HepG2 (cell line): Measurements from ENCODE around the gene CES2. TPM values are rescaled to one million over a fixed set of nuclear protein-coding genes. Genes with fewer than 3 reads are reported as not detected.
A peak's percentile ranks its signal among the peaks of the same experiment; 100 is the strongest.

ENCODE experiments used
- ATF7 ChIP-seq, 2 experiments: fragments of 450-650 bp in 1 of 2; sonication (generic) in 1 of 2; formaldehyde crosslinking in 1 of 2; IDR thresholded peaks; 2 replicates each; pipeline versions ENCODE4 v1.4.0 to v1.6.1; 2016 to 2020; ENCODE audit warnings: antibody characterized with exemption in 1 of 2, mild to moderate bottlenecking in 1 of 2, missing genetic modification reagents in 1 of 2
- CCAR2 ChIP-seq: fragments of 200-400 bp; formaldehyde crosslinking; optimal IDR thresholded peaks from 2 replicates; pipeline ENCODE3; 2018; ENCODE audit warnings: low read depth, mild to moderate bottlenecking, low read length, moderate library complexity
- E2F5 ChIP-seq: sonication (generic); formaldehyde crosslinking; conservative IDR thresholded peaks from 2 replicates; pipeline ENCODE4 v1.4.0; 2020; ENCODE audit warnings: missing genetic modification reagents
- IKZF5 ChIP-seq: IDR thresholded peaks from 2 replicates; pipeline ENCODE4 v1.6.1; 2018; ENCODE audit warnings: missing genetic modification reagents, mild to moderate bottlenecking, missing compliant biosample characterization
- MBNL3 ChIP-seq: fragments of 250-450 bp; sonication (Bioruptor Pico); conservative IDR thresholded peaks from 2 replicates; pipeline ENCODE4 v1.8.0; 2022; ENCODE audit warnings: mild to moderate bottlenecking, inconsistent platforms
- MIER2 ChIP-seq: IDR thresholded peaks from 2 replicates; pipeline ENCODE4 v1.6.1; 2016; ENCODE audit warnings: missing biosample characterization, missing genetic modification reagents
- MYPOP ChIP-seq: sonication (generic); formaldehyde crosslinking; IDR thresholded peaks from 2 replicates; pipeline ENCODE4 v1.8.1; 2023; ENCODE audit warnings: mild to moderate bottlenecking, moderate library complexity, missing genetic modification reagents
- NCOA2 ChIP-seq: sonication (generic); formaldehyde crosslinking; IDR thresholded peaks from 2 replicates; pipeline ENCODE4 v1.8.0; 2022; ENCODE audit warnings: inconsistent platforms
- NKX3-1 ChIP-seq: sonication (generic); formaldehyde crosslinking; IDR thresholded peaks from 2 replicates; pipeline ENCODE4 v1.5.0; 2020; ENCODE audit warnings: missing genetic modification reagents
- SCMH1 ChIP-seq: sonication (generic); formaldehyde crosslinking; IDR thresholded peaks from 2 replicates; pipeline ENCODE4 v1.9.0; 2021; ENCODE audit warnings: missing genetic modification reagents, mild to moderate bottlenecking, borderline replicate concordance
- SIX1 ChIP-seq: sonication (generic); formaldehyde crosslinking; IDR thresholded peaks from 2 replicates; pipeline ENCODE4 v1.4.0; 2020; ENCODE audit warnings: missing genetic modification reagents, borderline replicate concordance
- SMC3 ChIP-seq: IDR thresholded peaks from 2 replicates; pipeline ENCODE4 v1.6.1; 2011; ENCODE audit warnings: low read length, improper control_type of control experiment
- SP1 ChIP-seq, 2 experiments: fragments of 450-650 bp in 1 of 2; sonication (generic) in 1 of 2; formaldehyde crosslinking in 1 of 2; IDR thresholded peaks; 2 replicates each; pipeline versions ENCODE4 v1.4.0 to v1.6.1; 2016 to 2020; ENCODE audit warnings: missing genetic modification reagents in 1 of 2
- ZBTB38 ChIP-seq: sonication (generic); formaldehyde crosslinking; IDR thresholded peaks from 2 replicates; pipeline ENCODE4 v1.5.1; 2020; ENCODE audit warnings: mild to moderate bottlenecking, missing genetic modification reagents
- ZNF124 ChIP-seq: sonication (generic); formaldehyde crosslinking; IDR thresholded peaks from 2 replicates; pipeline ENCODE4 v1.4.0; 2020; ENCODE audit warnings: missing genetic modification reagents
- ZNF337 ChIP-seq: sonication (generic); formaldehyde crosslinking; IDR thresholded peaks from 2 replicates; pipeline ENCODE4 v1.5.1; 2020; ENCODE audit warnings: missing genetic modification reagents, low read depth, mild to moderate bottlenecking, borderline replicate concordance
- ZNF446 ChIP-seq: sonication (generic); formaldehyde crosslinking; IDR thresholded peaks from 2 replicates; pipeline ENCODE4 v1.5.0; 2020; ENCODE audit warnings: mild to moderate bottlenecking, missing genetic modification reagents
- ZNF572 ChIP-seq: sonication (generic); formaldehyde crosslinking; IDR thresholded peaks from 2 replicates; pipeline ENCODE4 v1.5.1; 2020; ENCODE audit warnings: mild to moderate bottlenecking, missing genetic modification reagents
- polyA plus RNA-seq, 8 experiments: library from polyadenylated mRNA; depleted of rRNA in 3 of 8; stranded (reverse) in 7 of 8; unstranded in 1 of 8; fragments of >200 nt; fragmentation: Illumina TruSeq in 4 of 8; extraction: Trizol in 4 of 8; gene quantifications; 2 replicates each; pipeline versions ENCODE4 v1.2.1 to v1.2.3, GENCODE V29; 2011 to 2016; ENCODE audit warnings: low read depth in 4 of 8, missing spikeins in 1 of 8, mixed read lengths in 1 of 8; ENCODE audit not compliant: insufficient read depth in 1 of 8
- total RNA-seq, 5 experiments: library from RNA; depleted of rRNA; stranded (reverse); fragments of >200 nt; fragmentation: Illumina TruSeq; extraction: Trizol; gene quantifications; 2 replicates each; pipeline ENCODE4 v1.2.3, GENCODE V29; 2016; ENCODE audit warnings: low read depth in 1 of 5
- TF ChIP-seq, protein P1 (sequence below): sonication (generic); formaldehyde crosslinking; IDR thresholded peaks from 2 replicates; pipeline ENCODE4 v1.4.0; 2020; ENCODE audit warnings: mild to moderate bottlenecking, low read depth, missing genetic modification reagents

Gene CES2
- total and polyA plus RNA-seq, 2 of the 13 experiments (the other 11 are each of a cell fraction or from before 2014, with no cell fraction given), result 50.6 to 63.8 TPM

GRCh38 chr16:66928702-66929388 lies 6.5 kb upstream of the CES2 start (continued):
- TF ChIP-seq E2F5 (CRISPR knock-in tag) (no peak), NCOA2 (no peak), IKZF5 (CRISPR knock-in tag) (peak; percentile 49; the same call in 1 of the 2 replicates), SP1 (IDR thresholded peaks at IDR 0.05) (no peak), SP1 (CRISPR knock-in tag; IDR thresholded peaks at IDR 0.05) (no peak), ZBTB38 (CRISPR knock-in tag) (no peak; the same call in 1 of the 2 replicates), SMC3 (peak; percentile 55; the same call in 1 of the 2 replicates), ATF7 (IDR thresholded peaks at IDR 0.05) (no peak), ATF7 (CRISPR knock-in tag; IDR thresholded peaks at IDR 0.05) (no peak), ZNF446 (CRISPR knock-in tag) (no peak), SIX1 (no peak), MYPOP (no peak), CCAR2 (no peak), MIER2 (CRISPR knock-in tag) (no peak), MBNL3 (CRISPR knock-in tag) (no peak), NKX3-1 (CRISPR knock-in tag) (no peak), ZNF337 (CRISPR knock-in tag) (no peak), SCMH1 (CRISPR knock-in tag) (no peak), ZNF124 (no peak), ZNF572 (CRISPR knock-in tag) (no peak)
- TF ChIP-seq, protein P1, sequence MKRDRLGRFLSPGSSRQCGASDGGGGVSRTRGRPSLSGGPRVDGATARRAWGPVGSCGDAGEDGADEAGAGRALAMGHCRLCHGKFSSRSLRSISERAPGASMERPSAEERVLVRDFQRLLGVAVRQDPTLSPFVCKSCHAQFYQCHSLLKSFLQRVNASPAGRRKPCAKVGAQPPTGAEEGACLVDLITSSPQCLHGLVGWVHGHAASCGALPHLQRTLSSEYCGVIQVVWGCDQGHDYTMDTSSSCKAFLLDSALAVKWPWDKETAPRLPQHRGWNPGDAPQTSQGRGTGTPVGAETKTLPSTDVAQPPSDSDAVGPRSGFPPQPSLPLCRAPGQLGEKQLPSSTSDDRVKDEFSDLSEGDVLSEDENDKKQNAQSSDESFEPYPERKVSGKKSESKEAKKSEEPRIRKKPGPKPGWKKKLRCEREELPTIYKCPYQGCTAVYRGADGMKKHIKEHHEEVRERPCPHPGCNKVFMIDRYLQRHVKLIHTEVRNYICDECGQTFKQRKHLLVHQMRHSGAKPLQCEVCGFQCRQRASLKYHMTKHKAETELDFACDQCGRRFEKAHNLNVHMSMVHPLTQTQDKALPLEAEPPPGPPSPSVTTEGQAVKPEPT (CRISPR knock-in tag), result no peak
